CD4-positive, alpha-beta T cell treated with Interleukin-15 for 4 hours (primary cell): ENCODE results near the gene ENOSF1.
"Not testable (repeated sequence)": the region's sequence is repeated elsewhere in the genome, so short reads cannot be mapped to it uniquely, and the experiment has no call there.

Source experiments
- DNase-seq: peaks from one replicate; pipeline ENCODE4 v3.0.0-alpha.2; 2020; ENCODE audit warnings: low spot score

The ENOSF1 gene

GRCh38 chr18:712401-713134 lies at the start of gene ENOSF1:
TSS of gene ENOSF1 (minus strand) at chr18:712630. CDS start at chr18:712587, 43 bp downstream.
- peak; percentile 88 for DNase-seq

DNA sequence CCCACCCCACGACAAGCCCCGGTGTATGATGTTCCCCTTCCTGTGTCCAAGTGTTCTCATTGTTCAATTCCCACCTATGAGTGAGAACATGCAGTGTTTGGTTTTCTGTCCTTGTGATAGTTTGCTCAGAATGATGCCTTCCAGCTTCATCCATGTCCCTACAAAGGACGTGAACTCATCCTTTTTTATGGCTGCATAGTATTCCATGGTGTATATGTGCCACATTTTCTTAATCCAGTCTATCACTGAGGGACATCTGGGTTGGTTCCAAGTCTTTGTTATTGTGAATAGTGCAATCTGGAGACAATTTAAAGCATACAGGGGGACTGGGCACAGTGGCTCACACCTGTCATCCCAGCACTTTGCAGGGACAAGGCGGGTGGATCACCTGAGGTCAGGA lies 47.4 kb upstream of the ENOSF1 start:
- not testable (repeated sequence) for DNase-seq

- no peak for DNase-seq
Measured at GRCh38 chr18:755506-755905, 43.1 kb upstream of the ENOSF1 start.

DNA sequence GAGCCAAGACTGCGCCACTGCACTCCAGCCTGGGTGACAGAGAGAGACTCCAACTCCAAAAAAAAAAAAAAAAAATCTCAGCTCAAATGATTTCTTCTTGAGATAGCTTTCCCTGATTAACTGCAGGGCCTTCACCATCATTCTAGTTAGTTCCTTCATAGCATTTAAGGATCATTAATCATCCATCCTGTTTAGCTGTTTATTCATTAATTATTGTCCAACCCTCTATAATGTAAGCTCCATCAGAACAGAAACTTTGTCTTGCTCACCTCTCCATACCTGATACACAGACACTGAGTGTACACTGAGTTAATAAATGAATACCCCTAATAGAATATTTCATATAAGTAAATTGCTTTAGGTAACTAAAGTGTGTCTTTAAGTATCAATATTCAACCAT lies 42.2 kb upstream of the ENOSF1 start:
- DNase-seq: no peak

DNA sequence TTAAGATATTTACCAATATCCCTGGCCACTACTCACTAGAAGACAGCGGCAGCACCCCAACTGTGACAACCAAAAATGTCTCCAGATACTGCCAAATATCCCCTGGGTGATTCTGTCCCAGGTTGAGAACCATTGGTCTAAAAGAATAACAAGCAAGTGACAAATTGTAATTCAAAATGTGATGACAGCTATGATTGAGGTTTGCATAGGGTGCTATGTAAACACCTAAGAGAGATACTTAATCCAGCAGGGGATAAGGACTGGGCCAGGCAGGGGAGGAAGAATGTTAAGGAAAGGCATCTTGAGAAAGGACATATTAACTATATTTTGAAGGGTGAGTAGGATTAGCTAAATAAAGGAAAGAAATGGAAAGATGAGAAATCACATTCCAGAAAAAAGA lies 38.0 kb upstream of the ENOSF1 start:
- DNase-seq: no peak

DNA sequence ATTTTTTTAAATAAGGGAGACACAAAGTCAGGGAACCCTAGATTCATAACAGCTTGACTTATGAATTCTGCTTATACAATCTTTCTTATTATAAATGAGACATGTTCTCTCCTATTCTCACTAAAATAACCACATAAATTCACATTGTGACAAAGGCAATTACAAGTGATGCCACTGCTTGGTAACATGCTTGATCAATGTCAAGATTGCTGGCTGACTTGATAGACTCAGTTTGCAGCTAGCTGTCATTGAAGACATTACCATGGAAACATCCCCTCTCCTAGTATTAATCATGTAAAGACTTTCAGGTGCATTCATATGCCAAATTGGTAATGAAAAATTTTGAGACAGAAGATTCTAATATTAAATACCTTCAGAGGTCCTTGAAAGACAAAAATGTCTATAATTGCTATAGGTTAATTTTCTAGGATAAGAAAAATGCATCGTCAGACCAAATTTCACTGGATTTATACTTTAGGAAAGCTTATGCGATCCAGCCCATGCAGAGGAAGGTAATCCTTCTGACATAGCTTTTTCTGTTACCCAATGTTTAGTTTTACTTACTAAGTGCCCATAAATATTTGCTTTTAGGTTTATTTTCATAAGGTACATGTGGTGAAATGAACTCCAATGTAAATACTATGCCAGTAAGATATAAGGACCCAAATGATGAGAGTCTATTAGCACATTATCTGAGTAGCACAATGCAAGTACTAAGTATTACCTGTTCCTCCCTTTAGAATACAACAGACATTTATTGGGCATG lies 32.6 kb upstream of the ENOSF1 start:
- DNase-seq: no peak

GRCh38 chr18:741931-742512 lies 29.6 kb upstream of the ENOSF1 start:
- DNase-seq: peak; percentile 53

DNA sequence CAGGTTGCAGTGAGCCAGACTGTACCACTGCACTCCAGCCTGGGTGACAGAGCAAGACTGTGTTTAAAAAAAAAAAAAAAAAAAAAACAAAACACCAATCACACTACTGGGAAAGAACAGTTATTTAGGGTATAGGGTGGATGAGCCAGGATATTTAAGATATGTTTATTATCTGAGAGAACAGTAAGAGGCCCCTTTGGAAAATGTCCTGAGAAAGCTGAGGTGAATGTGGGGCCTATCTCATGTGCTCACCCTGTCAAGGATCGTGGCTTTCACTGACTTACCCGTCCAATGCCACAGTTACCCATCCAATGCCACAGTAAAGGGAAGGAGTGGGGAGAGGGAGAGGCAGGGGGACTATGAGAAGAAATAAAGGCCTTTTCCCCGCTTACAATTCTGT lies 19.9 kb upstream of the ENOSF1 start:
- DNase-seq: no peak

DNA sequence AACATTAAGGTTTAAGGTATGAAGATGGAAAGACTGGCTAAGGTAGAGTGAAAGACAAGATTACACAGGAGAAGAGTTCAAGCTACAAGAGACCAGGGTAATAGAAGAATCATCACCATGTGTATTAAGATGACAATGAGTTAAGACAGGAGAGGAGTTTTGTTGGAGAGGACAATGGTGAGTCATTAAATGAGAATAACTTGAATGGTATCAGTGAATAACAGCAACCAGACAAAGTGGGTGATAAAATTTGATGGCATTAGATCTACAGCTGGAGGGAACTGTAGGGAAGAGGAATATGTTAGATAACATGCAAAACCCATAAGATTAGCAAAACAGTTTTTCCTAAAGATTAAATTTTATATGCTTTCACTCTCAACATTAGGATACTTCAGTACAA lies 18.8 kb upstream of the ENOSF1 start:
- no peak for DNase-seq

GRCh38 chr18:730692-731091 lies 18.3 kb upstream of the ENOSF1 start:
- no peak for DNase-seq

DNA sequence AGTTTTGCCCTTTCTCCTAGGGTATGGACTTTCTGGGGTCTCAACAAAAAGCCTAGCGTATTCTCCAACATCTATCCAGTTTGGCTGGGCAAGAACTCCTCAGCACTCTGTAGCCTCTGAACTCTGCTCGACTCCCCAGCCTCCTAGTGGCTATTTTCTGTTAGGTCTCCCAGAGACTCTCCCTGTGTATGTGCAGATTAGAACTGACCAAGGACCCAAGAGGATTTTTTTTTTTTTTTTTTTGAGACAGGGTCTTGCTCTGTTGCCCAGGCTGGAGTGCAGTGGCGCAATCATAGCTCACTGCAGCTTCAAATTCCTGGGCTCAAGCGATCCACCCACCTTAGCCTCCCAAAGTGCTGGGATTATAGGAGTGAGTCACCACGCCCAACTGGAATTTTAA lies 17.7 kb upstream of the ENOSF1 start:
- not testable (repeated sequence) for DNase-seq

- DNase-seq: no peak
Measured at GRCh38 chr18:725646-726045, 13.2 kb upstream of the ENOSF1 start.

DNA sequence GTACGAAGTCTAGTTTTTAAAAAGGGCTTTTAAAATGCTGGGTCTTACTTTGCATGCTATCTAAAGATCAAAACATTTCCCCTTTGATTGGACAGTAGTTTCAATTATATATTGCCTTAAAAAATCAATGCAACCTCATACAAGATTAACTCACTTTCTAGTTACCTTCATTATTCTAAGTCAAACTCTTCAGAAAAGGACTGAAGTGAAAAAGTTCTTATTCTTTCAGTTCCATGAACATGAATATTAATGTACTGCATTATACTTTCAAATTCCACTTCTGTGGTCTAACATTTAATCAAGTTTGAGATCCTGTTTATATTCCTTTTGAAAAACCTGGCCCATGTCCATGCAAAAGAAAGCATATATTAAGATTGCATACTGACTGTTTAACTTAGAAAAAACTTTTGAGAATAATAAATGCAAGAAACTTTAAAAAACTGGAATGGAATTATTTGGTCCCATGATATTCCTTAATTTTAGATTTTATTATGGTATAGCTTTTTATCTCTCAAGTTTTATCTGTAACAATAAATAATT lies 11.2 kb upstream of the ENOSF1 start:
- no peak for DNase-seq

GRCh38 chr18:717003-717402 lies 4.6 kb upstream of the ENOSF1 start:
- no peak for DNase-seq

DNA sequence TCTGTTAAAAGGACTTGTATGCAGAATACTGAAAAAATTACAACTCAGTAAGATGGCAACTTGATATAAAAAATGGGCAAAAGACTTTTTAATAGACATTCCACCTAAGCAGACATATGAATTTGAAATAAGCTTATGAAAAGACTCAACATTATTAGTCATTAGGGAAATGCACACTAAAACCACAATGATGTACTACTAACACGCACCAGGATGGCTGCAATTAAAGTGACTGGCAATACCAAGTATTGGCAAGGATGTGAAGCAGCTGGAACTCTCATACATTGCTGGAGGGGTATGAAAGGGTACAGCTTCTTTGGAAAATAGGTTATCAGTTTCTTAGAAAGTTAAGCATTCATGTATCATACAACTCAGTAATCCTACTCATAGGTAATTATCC lies 3.2 kb upstream of the ENOSF1 start:
- peak; percentile 40 for DNase-seq

DNA sequence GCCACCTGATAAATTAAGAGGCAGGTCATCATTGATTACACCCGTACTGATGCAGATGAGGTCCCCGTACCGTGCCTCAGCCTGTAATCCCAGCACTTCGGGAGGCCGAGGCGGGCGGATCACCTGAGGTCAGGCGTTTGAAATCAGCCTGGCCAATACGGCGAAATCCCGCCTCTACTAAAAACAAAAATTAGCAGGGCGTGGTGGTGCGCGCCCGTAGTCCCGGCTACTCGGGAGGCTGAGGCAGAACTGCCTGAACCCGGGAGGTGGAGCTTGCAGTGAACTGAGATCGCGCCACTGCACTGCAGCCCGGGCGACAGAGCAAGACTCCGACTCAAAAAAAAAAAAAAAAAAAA lies 683 bp upstream of the ENOSF1 start:
- DNase-seq: no peak

DNA sequence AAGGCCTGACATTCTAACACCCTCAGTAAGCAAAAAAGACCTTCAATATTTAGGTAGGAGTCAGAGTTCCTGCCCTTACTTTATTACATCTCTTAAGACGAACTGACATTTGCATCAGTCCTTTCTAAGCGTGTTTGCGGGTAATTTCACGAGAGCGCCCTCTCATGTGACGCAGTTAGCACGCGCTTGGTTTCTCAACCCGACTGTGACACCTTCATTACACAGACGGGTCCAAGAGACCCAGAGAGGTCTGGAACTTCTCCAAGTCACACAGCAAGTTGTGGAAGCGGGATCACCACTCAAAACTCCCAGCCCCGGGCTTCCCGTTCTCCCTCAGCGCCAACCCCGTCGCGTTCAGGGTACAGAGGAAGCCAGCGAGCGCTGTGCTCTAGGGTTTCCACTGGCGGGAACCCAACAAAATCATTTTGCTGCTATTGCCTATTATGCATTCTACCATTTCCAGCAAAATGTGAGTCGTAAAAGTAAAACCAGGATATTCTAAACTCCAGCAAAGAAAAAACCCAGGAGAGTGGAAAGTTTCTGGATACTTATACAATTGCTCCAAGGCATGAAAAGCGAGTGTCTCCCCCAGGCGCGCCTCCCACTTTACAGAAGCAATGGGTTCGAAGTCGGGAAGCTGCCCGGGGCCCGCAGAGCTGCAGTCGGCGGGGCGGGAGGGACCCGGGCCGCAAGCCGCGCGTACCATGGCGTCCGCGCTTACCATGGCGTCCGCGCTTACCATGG lies 601 bp downstream of the ENOSF1 start:
- DNase-seq: peak; percentile 70

- DNase-seq: no peak
Measured at GRCh38 chr18:711310-711656, 1.1 kb downstream of the ENOSF1 start.

GRCh38 chr18:710418-711300 lies 1.8 kb downstream of the ENOSF1 start:
- no peak for DNase-seq

GRCh38 chr18:709771-710170 lies 2.7 kb downstream of the ENOSF1 start:
- DNase-seq: no peak

DNA sequence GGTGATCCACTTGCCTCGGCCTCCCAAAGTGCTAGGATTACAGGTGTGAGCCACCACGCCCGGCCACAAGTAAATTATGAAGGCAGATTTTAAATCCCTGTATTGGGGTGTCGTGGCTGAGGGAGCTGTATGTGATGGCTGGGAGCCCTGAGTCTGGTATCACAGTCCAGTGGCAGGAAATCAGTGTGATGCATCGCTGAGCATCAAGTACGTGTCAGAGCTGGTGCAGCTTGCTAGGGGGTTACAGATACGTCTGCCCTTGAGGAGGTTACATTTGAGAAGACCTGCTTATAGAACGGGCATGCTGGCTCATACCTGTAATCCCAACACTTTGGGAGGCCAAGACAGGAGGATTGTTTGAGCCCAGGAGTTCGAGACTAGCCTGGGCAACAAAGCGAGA lies 4.3 kb downstream of the ENOSF1 start:
- DNase-seq: no peak
